ENCODE data around the gene DAB1. TPM values are rescaled to one million over a fixed set of nuclear protein-coding genes. Genes with fewer than 3 reads are reported as not detected.

Gene DAB1
- total RNA-seq, 6 experiments from 2014 or later, result 0.13 to 1.2 (median 0.23) TPM

DNA sequence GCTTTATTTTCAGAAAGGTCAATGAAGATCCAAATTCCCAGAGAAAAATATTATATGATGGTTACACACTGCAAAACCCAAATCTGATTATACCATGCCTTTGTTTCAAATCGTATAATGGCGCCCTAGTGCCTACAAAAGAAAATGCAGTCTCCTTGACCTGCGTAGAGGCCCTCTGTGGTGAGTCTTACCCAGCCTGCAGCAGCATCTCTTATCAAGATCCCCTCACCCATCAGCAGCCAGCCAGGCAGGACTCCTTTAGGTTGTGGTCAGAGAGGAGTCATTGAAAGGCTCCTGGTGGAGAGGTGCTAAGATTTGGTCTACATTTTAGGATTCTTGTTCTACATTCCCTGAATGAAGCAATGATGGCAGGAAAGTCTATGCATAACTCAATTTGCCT, 23.7 kb upstream of the DAB1 start:
- H3K9me3 Mint-ChIP-seq, result no peaks in the 10 kb centered on the region
- no peak for DNase-seq
- H3K27me3 Mint-ChIP-seq (ENCODE audit: insufficient read depth), result peaks cover 6% of the 10 kb centered on the region
- no peaks in the 10 kb centered on the region for H3K36me3 Mint-ChIP-seq (ENCODE audit: low read depth)
- TF ChIP-seq, protein P1, sequence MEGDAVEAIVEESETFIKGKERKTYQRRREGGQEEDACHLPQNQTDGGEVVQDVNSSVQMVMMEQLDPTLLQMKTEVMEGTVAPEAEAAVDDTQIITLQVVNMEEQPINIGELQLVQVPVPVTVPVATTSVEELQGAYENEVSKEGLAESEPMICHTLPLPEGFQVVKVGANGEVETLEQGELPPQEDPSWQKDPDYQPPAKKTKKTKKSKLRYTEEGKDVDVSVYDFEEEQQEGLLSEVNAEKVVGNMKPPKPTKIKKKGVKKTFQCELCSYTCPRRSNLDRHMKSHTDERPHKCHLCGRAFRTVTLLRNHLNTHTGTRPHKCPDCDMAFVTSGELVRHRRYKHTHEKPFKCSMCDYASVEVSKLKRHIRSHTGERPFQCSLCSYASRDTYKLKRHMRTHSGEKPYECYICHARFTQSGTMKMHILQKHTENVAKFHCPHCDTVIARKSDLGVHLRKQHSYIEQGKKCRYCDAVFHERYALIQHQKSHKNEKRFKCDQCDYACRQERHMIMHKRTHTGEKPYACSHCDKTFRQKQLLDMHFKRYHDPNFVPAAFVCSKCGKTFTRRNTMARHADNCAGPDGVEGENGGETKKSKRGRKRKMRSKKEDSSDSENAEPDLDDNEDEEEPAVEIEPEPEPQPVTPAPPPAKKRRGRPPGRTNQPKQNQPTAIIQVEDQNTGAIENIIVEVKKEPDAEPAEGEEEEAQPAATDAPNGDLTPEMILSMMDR (IDR thresholded peaks at IDR 0.05), result no peak
- no peak overlapping the region for H3K27ac Mint-ChIP-seq
- no peaks in the 10 kb centered on the region for H3K4me1 Mint-ChIP-seq (ENCODE audit: low read depth)
- no peak overlapping the region for H3K4me3 Mint-ChIP-seq

DNA sequence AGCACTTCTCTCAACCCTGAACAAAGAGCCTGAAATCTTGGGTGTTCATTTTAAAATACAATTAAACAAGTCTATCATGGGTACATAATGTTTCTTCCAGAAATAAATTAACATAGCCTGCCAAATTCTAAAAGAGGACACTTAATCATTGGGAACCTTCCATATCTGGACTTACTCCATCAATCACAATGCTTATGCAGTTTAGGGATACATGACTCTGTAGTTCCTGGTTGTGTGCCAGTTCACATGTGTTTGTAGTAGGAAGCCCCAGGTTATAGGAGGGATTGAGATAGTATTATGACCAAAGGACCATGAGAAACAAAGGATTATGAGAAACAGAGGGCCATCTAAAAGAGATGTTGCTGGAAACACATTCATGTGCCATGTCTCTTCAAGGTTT, 19.1 kb upstream of the DAB1 start:
- Mint-ChIP-seq H3K4me1 (ENCODE audit: low read depth) (no peaks in the 10 kb centered on the region), H3K27ac (no peak overlapping the region), H3K27me3 (ENCODE audit: insufficient read depth) (no peaks in the 10 kb centered on the region; the same call in none of the 2 replicates), H3K4me3 (no peak overlapping the region), H3K9me3 (no peaks in the 10 kb centered on the region), H3K36me3 (ENCODE audit: low read depth) (no peaks in the 10 kb centered on the region)
- TF ChIP-seq, protein P1 (IDR thresholded peaks at IDR 0.05), result no peak
- DNase-seq, result no peak

DNA sequence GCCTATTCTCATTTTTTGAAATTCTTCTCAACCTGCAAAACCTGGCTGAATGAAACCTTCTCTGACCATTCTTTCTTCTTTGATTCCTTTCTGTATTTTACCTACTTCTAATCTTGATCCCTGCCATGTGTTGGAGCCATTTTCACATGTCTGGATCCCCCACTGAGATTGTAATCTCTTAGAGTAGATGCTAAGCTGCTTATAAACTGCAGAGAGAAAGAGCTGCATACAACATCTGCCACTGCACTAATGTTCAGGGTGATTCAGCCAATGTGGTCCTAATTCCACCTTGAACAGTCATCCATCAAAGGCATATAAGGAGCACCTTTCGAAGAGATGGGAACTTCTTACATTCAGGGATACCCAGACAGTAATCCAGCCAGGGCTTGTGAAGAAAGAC, 16.2 kb upstream of the DAB1 start:
- Mint-ChIP-seq H3K4me3 (no peak overlapping the region), H3K27ac (no peak overlapping the region), H3K9me3 (no peaks in the 10 kb centered on the region), H3K36me3 (ENCODE audit: low read depth) (no peaks in the 10 kb centered on the region), H3K4me1 (ENCODE audit: low read depth) (no peaks in the 10 kb centered on the region), H3K27me3 (ENCODE audit: insufficient read depth) (no peaks in the 10 kb centered on the region; the same call in 1 of the 2 replicates)
- no peak for DNase-seq
- TF ChIP-seq, protein P1 (IDR thresholded peaks at IDR 0.05), result no peak

DNA sequence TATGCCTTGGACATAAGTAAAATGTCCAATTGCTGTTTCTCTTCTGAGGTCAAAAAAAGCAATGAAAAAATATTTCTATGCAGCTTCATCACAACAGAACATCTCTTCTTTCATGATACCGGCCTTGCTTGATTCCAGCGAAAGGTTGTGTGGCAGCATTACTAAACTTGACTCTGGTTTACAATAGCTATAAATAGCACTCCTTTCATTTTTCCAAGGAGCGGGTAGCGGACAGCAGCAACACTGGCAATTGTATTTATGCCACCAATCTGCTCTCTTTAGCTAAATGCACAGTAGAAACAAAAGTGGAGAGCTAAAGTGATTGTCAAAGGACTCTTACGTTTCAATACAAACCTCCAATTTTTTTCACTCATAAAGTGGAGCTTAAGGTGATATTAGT, 7.5 kb upstream of the DAB1 start:
- no peak overlapping the region for H3K27ac Mint-ChIP-seq
- TF ChIP-seq, protein P1 (IDR thresholded peaks at IDR 0.05), result no peak
- H3K4me1 Mint-ChIP-seq (ENCODE audit: low read depth), result no peaks in the 10 kb centered on the region
- no peaks in the 10 kb centered on the region for H3K27me3 Mint-ChIP-seq (ENCODE audit: insufficient read depth)
- no peak for DNase-seq
- no peaks in the 10 kb centered on the region for H3K36me3 Mint-ChIP-seq (ENCODE audit: low read depth)
- no peak overlapping the region for H3K4me3 Mint-ChIP-seq
- no peaks in the 10 kb centered on the region for H3K9me3 Mint-ChIP-seq

DNA sequence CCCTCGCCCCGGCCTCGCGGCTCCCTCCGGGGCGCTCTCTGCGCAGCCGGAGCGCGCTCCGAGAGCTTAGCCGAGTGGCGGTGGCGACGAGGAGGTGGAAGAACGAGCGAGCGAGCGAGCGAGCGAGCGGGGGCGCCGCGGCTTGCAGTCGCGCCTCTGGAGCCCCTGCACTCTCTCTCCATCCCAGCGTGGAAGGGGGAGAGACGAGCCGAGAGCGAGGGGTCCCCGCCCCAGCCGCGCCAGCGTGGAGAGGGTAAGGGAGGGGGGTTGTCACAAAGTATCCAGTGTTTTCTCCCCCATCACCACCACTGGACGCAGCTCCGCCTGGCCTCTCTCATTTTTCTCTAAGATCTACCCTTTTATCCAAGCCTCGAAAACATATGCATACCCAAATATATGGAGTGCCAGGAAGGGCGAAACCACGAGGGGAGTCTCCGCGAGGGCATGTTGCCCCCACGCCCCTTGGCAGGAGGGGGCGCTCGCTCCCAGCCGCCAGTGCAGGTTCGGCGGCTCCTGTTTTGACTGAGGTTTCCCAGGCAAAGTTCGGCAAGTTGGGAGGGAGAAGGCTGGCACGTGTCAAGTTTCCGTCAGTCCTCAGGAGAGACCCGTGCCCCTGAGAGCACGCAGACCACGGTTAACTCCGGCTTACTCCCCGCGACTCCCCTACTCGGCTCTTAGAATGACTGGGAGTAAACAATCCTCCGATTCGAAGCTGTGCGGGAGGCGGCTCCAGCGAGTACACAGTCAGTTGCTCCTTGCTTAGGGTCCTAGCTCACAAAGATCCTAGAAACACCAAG, 569 bp upstream of the DAB1 start:
- H3K27me3 Mint-ChIP-seq (ENCODE audit: insufficient read depth), result peaks cover 33% of the 10 kb centered on the region
- TF ChIP-seq, protein P1 (IDR thresholded peaks at IDR 0.05), result peak; percentile 79
- peaks cover 21% of the 10 kb centered on the region for H3K4me1 Mint-ChIP-seq (ENCODE audit: low read depth)
- no peaks in the 10 kb centered on the region for H3K9me3 Mint-ChIP-seq
- no peak overlapping the region for H3K27ac Mint-ChIP-seq
- peak; percentile 10 for DNase-seq
- H3K36me3 Mint-ChIP-seq (ENCODE audit: low read depth), result no peaks in the 10 kb centered on the region
- peak overlapping the region; percentile 82 for H3K4me3 Mint-ChIP-seq

Measured in HFFc6 (cell line).